GM19455 (cell line): ENCODE measurements around the gene MYO5B.

Experiments used
- ATAC-seq: cut with Tn5 transposase; IDR thresholded peaks from one replicate; pipeline ENCODE4 v1.9.1; 2021; ENCODE audit not compliant: unreplicated experiment

Gene MYO5B

DNA sequence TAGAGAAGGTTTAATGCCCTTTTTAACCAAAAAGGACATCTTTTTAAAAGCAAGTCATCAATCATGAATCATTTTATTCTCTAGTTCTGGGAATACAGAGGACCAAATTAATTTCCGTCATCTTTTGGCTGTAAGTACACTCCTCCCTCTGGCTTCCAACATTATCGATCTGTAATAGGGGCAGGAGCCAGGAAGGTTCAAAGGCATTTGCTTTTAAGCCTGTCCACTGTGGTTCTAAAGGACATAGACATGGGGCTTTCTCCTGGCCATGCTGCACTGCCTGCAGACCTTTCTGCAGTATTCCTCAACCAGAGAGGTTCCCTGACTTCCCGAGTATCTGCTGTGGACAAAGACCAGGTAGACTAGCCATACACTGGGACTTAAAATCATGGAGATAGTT lies 170.5 kb downstream of the MYO5B start:
- ATAC-seq = no peak

DNA sequence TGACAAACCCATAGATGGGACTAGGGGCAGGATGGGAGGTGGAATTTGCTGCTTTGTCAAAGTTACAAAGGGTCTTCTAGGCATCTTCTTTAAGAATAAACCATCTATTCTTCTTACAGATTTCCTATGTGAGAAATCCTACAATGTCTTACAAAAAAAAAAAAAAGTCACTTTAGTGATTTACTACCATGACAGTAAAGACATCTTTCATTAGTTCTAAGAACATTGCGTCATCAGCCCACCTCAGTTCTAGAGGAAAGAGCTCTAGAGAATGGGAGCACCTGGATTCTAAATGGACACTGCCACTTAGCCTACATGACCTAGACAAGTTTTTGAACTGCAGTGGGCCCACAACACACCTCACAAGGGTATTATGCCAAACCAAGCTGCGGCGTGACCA lies 172.0 kb downstream of the MYO5B start:
- ATAC-seq = no peak

DNA sequence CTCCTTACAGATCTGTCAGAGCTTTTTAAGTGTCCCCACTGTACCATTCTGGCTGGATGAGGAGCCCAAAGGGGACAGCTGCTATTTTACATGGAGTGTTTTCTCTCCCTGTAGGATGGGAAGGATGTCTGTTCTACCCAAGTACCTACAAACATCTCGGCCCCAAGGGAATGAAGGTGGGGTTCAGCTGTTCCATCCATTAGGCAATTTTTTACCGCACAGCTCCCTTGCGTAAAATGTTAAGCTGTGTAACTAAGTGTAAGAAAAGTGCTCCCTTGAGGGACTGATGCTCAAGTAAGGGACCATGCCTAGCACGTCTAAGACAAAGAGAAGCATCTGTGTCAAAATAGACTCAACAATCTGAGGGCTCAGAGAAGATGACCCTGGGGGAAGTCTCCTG lies 180.3 kb downstream of the MYO5B start:
- ATAC-seq = no peak

DNA sequence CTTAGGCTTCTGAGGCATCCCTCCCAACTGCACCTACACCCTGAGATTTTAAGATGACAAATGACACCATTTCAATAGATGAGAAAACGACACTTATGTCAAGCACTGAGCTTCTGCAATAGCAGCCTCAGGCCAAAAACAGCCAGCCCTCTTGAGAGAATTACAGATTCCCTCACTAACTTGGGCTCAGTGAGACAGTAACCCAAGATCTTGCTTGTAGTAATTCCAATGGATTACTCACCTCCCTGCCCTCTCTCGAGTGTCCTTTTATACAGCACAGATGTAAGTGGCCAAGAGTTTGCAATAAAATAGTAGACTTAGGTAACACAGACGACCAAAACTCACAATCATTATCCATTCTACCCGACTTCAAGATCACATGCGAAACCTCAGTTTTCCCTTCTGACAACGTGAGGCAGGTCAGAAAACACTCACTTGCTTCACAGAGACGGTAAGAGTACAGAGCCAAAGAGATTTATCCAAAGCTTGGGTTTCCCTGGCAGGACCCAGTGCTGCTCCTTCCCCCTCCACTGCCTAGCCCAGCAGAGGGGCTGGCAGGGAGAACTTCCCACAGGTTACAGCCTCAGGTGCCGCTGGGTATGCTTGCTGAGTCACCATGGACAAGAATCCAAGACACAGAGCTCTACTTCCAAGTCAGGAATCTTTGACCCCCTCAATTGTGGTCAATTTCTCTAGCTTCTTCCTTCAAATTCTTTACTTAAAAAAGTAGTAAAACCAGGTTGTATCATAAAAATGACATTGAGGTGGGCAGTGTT lies 181.4 kb downstream of the MYO5B start:
- ATAC-seq = no peak

DNA sequence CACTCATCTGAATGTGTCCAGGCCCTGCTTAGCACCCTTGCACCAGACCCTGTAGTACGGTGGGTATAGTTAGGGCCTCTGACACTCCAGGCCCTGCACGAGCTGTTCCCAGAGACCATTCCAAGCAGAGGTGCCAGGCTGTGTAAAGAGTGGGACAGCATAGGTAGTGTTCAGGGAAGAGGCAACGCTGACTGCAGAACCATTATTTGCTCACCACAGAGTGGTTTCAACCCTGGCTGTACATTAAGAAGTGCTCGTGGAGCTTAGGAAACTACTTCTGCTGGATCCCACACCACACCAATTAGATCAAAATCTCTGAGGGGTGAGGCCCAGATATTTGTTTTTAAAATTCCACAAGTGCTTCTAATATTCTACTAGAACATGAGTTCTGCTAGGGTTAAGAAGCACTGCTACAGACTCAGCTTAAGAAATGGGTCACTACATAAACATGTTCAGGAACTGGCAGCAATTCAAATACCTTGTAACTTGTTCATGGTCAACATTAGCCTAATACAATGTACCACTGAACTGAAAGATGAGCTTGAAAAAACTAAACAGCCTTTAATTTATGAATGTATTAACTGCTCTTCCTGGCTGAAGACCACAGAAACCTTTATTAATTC lies 183.0 kb downstream of the MYO5B start:
- no peak for ATAC-seq

DNA sequence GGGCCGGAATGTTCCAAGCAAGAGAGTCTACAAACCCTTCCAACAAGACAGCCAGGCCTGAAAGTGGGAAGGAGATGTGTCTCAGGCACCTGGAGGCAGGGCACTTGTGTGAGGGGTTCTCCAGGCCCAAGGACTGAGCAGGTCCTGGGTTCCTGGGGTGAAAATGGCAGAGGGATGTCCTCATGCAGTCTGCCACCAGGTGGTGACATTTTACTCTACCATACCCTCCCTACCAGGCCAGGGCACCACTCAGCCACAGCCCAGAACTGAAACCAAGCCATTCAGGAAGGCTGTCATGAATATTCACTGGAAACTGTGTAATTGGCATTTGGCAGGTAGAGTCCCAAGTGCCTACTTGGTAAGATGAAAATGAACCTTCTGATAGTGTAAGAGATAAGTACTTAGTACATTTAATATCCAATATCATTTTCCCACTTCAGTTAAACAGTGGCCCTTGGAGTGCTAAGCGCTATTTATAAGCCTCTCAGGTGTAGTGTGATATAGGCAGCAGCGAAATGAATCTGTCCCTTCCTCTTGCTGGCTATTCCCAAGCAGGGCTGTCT lies 185.1 kb downstream of the MYO5B start:
- no peak for ATAC-seq

DNA sequence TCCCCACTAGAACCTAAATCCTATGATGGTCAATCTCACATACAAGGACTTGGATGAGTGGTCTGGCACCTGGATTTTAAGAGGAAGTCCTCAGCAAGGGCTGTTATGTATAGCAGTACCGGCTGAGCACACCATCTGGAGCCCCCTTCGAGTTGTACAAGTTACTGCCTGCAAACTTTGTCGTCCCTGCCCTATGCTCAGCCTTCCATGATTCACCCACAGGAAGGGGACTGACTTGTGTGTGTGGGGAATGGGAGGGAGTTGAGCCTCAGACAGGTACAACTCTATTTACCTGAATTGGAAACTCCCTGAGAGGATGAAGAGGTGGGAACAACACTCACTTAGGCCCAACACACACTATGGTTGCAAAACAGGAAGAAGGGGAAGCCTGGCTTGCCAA lies 186.6 kb downstream of the MYO5B start:
- ATAC-seq = no peak

DNA sequence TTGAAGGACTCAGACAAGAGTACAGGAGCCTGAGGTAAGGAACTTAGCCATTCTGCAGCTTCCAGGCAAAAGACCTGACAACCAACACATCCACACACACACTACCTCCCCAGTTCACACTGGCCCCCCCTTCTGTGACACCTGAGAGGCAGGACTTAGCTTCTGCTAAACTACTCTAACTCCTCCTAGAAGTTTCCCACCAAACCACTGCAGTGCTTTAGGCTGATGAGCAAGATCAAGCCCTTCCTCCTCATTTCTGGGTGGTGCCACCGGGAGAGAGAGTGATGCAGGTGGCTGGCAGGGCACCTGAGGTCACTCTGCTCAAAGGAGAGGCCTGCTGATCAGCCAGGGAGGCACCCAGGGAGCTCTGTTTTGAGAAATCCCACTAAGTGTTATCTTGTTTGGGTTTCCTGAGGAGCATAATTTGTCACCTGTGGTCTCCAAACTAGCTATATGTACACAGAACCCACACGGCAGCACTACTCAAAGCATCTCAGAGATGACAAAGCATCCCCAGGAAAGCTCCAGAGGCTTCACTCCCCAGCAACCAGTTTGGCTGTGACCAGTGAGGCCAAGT lies 188.4 kb downstream of the MYO5B start:
- ATAC-seq = no peak

DNA sequence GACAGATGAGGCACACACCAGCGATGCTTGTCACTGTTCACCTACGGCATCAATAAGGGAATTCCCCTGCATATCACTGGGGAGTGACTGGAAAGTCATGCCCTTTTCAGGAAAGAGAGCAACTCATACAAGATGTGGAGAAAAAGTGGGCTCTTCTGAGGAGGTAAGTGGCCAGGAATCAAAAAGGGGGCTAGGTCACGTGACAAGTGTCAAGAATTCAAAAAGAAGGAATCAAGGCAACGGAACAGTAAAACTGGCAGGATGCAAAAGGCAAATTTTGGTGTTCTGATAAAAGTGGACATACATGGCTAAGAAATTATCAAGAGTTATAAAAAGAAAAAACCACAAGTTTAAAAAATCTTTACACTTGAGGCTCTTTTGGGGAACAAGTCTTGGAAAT lies 190.9 kb downstream of the MYO5B start:
- ATAC-seq = no peak

DNA sequence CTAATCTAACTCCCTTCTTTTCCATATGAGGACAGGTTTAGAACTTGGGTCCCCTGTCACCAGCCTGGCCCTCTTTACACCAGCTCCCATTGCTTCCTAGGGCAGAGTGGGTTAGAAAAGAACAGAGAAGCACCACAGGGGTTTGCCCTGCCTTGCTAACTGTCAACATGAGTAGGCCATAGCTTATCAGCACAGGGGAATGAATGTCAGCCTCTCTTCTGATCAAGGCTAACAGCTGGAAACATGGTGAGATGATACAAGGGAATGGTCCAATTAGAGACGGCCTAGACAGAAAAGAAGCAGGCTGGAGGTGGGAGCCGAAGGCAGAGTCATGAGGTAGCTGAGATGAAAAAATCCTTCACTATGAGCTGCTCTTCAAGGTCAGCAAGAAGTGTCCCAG lies 192.2 kb downstream of the MYO5B start:
- ATAC-seq = no peak

DNA sequence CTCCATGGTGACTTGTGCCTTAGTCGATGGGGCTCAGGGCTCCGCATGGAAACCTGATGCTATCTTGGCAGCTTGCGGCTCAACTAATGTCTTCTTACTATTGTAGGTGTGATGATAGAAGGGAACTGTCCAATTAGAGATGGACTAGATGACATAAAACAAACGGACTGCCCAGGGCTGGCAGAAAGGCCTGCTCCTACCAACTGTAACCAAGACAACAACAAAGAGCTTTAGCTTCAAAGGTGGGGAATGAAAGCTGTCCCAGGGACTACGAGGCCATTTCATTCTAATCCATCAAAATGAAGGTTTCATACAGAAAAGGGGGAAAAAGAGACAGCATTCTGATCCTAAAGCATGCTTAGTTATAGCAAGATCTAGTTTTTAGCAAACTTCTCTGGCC lies 194.7 kb downstream of the MYO5B start:
- ATAC-seq = no peak

DNA sequence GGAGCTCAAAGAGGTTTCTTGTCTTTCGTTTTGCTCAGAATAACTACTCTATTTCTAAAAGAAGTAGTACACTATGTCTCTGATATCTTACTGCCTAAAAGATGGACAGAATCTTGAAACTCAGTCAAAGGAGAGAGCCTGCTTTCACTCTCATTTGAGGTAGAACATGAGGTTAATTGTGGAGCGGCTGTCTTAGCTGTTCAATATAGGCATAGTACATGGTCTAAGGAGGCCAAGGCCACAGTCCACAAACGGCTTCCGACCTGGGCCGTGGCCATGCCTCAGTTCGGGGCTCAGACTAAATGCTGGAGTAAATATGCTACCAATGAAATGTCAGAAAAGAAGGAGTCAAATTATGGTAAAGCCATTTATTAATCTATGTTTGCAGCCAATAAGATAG lies 195.8 kb downstream of the MYO5B start:
- ATAC-seq = no peak

DNA sequence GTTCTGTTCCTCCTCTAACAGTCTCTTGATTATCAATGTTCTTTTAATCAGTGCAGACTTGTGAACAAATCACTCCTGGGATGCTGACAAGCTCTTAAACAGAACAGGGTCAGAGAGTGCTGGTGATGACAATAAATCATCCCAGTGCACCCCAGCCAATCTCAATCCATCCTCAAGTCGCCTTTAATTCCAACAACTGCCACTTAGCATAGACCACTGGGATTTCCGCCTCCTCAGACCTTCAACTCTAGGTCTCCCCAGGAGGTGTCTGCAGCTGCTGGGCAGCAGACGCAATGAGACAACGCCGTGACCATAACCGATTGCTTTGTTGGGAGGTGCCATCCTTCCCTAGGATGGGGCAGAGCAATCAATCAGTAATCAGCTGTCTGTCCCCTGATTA lies 197.4 kb downstream of the MYO5B start:
- no peak for ATAC-seq

DNA sequence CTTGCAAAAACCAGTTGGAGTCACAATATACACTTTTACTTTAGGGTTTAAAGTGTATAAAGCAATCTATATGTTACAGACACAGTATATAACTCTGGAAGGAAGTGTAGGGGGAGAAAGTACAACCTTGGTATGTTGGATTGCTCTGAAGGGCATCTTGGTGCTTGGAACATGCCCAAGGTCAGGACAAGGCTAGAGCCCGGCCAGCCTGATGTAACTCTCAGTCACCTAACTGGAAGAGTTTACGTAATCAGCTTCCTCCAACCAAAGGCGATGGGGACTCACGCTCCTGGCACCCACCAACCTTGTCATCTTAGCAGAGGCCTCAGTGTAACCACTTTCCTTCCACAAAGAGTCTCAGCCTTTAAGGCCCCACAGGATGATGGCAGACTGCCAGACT lies 200.5 kb downstream of the MYO5B start:
- no peak for ATAC-seq

DNA sequence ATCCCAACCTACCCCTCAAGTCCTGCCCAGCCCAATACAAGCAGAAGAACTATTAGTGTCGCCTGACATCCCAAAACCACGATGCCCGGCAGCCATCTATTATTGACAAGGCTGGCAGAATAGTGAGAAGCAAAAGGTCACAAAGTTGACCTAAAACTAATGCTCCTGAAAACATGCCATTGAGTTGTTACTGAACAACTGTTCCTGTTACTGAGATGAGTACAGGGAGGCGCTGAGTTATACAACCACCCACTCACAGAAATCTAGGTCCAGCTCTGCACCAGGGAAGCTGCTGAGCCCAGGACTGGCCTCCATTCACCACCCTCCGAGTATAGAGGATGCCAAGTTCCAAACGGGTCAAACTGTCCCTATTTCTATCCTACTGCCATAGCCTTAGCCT lies 201.6 kb downstream of the MYO5B start:
- ATAC-seq = no peak

DNA sequence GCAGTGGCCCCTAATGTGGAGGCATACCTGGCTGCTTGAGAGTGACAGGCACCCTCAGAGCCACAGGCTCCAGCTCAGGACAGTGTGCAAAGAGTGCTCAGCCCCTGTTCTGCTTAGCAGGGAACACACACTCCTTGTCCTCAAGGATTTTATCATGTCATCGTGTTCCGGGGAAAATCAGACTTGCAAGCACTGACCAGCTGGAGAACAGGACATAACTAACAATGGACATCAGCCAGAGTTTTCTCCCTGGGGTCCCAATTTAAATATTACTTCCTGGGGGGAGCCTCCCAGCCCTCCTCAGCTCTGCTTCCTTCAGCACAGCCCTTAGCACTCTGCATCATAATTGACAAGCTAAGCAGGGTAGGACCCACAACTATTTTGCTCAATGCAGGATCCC lies 206.2 kb downstream of the MYO5B start:
- no peak for ATAC-seq

DNA sequence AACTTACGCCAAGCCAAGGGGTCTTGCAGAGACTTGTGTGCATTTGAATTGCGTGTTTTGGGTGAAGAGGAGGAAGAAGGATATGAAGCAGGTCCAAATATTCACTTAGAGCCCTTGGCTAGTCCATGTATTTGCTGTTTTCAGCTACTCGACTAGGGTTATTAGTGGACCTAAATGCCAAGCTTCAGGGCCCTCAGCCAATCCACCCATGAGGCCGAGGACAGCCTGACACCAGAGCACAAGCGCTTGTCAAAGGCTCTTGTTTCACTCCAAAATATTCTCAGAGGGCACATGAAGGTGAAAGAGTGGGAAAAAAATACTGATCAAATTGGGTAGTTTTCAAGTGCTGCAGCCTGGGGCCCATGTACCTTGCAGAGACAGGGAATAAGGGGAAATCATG lies 206.8 kb downstream of the MYO5B start:
- no peak for ATAC-seq

DNA sequence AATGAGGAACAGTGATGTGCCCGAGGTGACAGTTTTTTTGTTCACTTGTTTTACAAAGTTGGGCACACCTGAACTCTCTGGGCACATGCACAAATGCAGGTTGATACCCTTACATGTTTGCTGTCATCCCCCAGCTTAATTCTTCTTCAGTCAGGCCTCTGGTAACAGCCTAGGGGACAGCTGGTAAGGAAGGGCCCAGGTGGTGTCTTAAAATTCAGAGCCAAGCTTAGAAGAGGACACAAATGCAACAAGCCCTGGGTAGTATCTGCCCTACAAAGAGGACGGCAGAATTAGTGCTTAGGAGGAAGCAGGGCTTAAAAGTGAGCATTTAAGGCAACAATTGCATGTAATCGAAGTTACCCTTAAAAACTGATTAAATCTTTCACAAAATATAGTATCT lies 209.7 kb downstream of the MYO5B start:
- no peak for ATAC-seq

DNA sequence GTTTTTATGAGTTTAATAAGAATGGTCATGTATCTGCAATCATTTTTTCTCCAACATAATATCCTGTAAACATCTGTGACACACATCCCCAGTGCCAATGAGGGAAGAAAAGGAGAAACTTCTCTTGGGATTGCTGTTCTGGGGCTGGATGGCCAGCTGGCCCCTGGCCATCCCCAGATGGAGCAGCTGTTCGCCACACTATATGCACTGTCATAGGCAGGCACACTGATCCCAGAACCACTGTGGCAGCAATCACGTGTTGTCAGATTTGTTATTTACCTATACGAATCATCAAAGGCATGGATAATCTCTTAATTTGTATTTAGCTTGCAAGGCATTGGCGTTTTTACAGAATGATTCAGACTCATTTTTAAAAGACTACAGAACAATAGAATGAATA lies 214.1 kb downstream of the MYO5B start:
- no peak for ATAC-seq

DNA sequence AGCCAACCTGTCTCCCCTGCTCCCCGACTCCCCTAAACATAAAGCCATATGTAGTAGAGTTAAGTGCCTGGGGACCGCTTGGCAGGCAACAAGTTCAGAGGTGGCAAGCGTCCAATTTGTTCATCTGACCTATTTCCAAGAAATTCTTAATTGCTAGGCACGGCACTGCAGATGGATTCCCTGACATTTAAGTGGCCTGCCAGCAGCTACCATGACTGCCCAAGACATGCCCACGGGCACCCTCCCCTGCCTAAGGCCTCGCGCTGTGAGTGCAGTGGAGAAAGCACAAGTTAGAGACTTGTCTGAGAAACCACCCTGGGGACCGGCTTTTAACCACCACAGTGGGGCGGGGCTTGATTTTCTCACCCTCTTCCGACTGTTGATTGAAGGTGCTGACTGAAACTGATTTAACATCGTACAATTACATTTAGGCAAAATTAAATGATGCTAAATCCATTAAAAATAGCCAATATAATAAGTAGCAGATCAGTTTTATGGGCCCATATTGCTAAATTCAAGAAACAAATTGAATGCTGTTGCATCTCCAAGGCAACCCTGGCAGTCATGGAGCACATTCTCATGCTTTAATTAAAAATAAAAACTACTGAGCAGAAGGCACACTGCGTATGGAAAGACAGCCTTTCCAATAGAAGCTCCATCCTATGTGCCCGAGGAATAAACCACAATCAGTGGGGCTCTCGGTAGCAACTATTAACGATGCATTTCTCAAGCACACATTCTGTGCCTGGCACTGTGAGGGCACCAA lies 218.0 kb downstream of the MYO5B start:
- ATAC-seq = no peak

DNA sequence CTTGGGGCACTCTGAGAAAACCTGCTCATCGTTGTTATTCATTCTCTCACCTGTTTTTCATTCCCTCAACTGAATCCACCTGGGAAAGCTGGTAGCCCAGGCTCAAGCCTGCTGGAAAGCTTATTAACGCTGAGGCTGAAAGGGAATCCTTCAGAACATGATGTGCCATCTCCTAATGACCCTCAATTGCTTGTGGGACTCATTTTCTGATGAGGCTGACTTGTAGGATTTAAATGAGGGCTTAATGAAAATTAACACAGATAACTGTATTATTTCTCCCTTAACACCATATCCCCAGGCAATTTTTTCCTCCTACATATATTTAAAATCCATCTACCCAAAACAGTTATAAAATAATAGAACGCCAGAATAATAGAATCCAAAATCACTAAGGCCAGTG lies 218.9 kb downstream of the MYO5B start:
- no peak for ATAC-seq

DNA sequence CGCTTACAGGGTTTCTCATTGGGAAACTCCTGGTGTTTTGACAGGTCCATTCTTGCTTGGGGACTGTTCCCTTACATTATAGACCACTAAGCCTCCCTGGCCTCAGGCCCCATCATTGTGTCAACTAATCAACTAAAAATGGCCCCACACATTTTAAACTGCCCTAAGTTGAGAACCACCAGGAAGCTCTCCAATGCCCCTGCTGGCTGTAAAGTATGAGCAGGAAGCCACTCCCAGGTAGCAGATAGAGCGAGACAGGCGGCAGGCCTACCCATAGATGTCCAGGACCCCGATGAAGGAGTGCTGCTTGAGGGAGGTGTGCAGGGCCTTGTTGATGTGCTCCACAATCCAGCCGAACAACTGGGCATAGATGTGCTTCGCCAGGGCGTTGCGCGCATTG lies 220.9 kb downstream of the MYO5B start:
- ATAC-seq = no peak
